GM19043 (cell line): Measurements from ENCODE around the gene MYZAP.
A peak's percentile ranks its signal among the peaks of the same experiment; 100 is the strongest.
"Not testable (repeated sequence)": the region's sequence is repeated elsewhere in the genome, so short reads cannot be mapped to it uniquely, and the experiment has no call there.

ENCODE experiments used
- ATAC-seq: cut with Tn5 transposase; IDR thresholded peaks from one replicate; pipeline ENCODE4 v1.9.1; 2021; ENCODE audit warnings: low read depth; ENCODE audit not compliant: unreplicated experiment

Gene MYZAP

DNA sequence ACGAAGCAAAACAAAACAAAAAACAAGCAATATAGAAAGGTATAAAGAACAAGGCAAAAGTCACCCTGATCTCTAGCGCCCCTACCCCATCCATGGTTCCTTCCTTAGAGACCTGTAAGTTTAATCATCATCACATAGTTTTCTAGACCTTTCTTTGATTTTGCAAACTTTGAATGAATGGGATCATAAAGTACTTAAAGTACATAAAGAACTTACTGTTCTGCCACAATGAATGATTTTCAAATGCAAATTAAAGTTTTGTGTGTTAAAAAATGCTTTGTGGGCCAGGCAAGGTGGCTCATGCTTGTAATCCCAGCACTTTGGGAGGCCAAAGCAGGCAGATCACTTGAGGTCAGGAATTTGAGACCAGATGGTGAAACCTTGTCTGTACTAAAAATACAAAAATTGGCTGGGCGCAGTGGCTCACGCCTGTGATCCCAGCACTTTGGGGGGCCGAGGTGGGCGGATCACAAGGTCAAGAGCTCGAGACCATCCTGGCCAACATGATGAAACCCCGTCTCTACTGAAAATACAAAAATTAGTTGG, 24.3 kb downstream of the MYZAP start:
- not testable (repeated sequence) for ATAC-seq

DNA sequence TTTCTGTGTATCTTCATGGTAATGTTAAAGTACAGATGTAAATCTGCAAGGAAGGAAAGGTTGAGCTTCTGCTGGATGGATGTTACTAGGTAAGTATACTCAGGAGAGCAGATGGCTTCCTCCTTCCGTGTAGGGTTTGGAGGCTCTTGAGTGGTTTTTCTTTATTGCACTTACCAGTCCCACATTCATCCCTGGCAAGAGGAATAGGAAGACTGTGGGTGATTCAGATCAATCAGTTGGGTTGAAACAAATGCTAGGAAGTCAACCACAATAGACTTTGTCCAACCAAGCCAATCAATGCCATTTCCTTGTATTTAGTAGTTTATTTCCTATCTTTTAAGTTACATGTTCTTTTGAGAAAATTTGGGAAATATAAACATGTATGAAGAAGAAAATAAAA, 26.6 kb downstream of the MYZAP start:
- no peak for ATAC-seq

- ATAC-seq: no peak
These were observed 28.0 kb downstream of the MYZAP start for GRCh38 chr15:57619746-57620145.

- ATAC-seq: no peak
These were observed 33.0 kb downstream of the MYZAP start for GRCh38 chr15:57624730-57625129.

DNA sequence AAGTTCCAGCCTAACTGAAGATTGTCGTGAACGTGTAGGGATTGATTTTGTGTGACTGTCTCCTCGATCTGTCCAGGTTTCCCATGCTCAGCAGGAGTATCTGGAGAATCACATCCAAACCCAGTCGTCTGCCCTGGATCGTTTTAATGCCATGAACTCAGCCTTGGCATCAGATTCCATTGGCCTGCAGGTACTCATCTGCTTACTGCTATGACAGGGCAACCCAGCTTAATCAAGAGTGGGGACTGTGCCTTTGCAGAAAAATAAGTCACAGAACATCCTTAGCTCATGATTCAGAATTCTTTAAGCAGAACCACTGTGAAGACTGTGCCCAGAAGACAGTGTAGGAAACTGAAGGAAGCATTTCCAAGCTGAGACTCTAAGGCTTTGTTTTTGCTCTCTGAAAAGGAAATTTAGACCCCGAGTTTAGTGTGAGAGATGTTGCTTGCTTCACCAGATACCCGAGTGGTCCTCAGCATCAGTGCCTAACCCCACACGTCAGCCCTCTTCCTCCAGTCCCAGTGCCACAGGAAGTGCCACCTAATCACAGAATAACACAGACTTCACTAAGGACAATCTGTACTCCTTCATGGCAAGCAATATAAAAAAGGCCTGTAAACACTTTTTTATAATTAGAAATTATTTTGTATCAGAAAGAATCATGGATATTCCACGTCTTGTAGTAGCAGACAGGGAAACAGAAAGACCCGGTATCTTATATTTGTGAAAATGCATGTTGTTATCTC, 34.2 kb downstream of the MYZAP start:
- ATAC-seq: no peak

DNA sequence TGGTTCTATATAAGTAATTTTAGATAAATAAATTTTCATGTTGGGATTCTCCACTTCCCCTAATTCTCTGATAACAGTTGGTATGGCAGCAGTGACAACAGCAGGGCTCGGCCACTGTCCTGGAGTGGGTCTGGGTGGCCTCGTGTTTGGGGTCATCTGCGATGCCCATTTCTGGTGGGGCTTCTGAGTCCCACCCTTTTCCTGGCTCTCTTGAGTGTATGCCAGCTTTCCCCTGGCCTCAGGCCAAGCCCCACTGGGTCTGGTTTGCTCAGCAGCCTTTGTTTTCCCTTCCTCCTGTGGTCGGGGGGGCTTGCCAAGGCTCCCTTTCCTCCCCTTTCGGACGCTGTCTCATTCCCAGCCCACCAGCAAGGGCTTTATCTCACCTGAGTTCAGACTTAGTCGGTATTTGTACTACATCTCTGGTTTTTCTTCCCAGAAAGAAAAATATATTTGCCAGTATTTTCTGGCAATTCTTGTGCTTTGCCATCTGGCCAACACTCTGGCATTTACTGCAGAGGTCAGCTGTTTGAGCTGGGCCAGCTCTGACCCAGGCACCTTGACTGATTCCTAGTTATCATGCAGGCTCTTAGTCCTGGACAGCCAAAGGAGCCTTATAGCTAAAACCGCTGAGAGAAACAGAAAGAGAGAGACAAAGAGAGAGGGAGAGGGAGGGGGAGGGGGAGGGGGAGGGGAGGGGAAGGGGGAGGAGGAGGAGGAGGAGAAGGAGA, 35.2 kb downstream of the MYZAP start:
- ATAC-seq: no peak

DNA sequence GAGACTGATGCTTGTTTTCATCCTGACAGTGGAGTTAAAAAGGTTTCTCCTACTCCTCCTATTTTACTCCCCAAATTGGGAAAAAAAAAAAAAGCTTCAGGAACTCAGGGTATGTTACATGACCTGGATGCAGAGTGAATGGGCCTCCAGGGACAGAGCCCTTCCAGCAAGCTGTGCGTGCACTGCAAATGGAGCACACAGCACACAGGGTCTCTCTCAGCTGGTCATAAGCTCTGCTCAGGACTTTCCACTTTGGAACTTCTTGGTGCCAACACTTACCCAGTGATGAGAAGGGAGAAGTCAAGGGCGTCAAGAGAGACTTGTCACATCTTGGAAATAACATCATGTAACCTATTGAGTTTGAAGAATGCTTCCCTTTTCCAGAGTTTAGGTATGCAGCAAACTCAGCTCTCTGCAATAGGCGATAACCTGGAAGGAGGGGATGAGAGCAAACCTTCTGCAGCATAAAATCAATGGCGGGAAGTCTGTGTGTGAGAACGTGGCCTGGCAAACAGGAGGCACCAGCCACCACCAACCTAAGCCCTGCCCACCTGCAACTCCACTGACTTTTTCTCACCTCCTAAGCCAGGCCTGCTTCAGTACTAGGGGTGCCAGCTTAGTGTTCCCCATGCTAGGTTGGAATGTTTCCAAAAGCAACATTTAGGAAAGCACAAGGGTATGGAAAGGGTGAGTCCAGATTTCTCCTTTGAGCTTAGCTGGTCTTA, 39.8 kb downstream of the MYZAP start:
- ATAC-seq: no peak

DNA sequence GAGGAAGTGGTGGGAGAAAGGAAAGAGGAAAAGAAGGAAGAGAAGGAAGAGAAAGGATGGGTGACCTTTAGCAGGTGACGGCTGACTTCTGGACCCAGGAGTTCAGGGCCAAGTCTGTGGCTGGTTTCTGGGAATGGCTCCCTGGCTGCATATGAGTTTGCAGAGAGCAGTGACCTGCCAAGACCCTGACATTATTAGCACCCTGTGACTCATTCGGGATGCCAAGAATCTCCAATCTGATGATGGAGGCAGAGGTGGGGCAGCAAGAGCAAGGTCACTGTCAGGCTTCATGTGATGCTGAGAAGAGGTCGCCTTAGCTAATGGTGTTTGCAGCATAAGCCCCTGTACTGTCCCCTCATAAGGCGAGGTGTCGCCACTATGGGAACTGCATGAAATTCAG, 42.6 kb downstream of the MYZAP start:
- no peak for ATAC-seq

- ATAC-seq: no peak
These were observed 43.7 kb downstream of the MYZAP start for GRCh38 chr15:57635300-57635909.

- no peak for ATAC-seq
These were observed 46.1 kb downstream of the MYZAP start for GRCh38 chr15:57637846-57638245.

DNA sequence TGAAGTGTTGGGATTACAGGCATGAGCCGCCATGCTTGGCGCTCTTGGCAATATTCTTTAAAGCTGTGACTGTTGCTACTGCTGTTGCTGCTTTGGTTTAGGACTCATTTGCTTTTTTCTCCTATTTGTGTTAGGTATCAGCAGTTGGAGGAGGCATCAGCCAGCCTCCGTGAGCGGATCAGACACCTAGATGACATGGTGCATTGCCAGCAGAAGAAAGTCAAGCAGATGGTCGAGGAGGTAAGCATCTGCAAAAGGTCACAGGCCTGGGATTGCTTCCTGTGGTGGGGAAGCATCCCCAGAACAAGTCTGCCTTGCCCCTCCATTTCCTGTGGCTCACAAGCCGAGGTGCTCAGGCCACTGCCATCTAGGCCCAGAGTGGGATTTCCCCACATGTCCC, 47.6 kb downstream of the MYZAP start:
- ATAC-seq: no peak

DNA sequence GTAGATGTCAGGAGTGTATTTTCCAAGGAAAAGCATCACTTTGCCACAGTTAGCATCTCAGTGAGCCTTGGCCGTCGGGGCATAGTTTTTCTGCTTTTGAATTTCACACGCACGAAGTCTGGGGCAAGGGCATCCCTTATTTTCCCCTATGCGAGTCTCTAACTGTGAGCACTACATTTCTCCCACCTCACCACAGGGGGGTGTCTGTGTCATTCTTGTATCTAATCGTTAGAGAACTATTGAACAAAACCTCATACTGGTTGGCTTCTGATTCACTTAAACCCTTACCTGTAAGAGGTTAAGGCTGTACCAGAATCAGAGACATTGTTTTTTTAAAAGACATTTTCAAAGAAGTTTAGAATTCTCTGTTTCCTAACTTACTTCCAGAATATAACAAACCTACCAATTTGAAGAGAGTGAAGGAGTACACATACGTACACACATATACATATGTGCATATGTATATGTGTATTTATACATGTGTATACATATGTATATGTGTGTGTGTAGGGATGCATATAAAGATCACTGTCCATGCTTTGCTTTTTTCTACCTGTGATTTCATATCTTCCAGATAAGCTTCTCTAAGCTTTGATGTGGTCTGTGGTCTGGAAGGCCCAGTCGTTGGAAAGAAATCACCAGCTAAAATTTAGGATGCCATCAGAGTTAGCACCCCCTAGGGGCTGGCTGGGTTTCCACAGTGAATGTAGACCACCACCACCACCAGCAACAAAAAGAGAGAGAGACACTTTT, 49.4 kb downstream of the MYZAP start:
- ATAC-seq: no peak

GRCh38 chr15:57643826-57644225, 52.1 kb downstream of the MYZAP start:
- ATAC-seq: no peak

- no peak for ATAC-seq
These were observed 54.4 kb downstream of the MYZAP start for GRCh38 chr15:57646087-57646486.

DNA sequence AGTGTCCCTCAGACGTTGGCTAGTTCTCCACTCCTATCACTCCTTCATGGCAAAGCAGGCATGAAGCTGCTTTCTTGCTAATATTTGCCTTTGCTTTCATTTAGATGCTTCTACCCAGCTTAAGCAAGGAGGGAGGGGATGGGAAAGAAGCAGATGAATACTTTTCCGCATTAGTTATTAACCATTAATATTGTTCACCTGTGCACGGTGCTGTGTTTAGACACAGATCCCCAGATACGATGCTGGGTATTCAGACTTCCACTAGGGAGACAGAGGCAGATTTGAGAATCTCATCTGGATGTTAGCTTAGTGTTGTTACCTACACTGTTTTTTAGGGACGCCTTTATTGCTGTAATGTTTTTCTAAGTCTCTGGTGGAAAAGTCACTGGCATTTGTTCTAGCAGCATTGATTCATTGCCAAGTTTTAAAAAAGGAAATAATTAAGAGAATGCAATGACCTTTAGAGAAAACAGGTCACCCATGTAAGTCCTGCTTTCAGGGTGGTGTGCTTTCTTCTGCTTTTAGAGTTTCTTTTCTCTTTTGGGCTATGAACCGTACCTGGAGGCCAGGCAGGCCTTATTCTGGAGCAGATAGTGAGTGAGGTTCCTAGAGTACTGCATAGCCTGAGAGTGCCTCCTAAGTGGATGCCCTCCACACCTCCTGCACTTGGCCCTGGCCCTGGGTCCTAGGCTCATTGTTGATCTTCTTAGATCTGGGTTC, 55.5 kb downstream of the MYZAP start:
- ATAC-seq: peak; percentile 66

GRCh38 chr15:57647791-57648130, 56.1 kb downstream of the MYZAP start:
- ATAC-seq: peak; percentile 47

DNA sequence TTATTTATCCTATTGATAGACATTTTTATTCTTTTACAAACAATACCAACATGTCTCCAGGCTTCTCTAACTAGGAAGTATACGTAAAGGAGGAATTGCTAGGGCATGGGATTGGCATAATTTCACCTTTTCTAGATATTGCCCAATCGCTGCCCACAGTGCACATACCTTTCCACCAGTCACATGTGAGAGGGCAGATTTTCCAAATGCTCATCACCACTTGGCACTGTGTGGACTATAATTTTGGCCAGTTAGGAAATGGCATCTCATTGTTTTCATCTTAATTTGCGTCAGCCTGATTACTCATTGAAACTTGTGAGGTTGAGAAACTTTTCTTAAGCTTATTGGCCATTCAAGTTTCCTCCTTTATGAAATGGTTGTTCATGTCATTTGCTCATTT, 57.4 kb downstream of the MYZAP start:
- ATAC-seq: no peak

DNA sequence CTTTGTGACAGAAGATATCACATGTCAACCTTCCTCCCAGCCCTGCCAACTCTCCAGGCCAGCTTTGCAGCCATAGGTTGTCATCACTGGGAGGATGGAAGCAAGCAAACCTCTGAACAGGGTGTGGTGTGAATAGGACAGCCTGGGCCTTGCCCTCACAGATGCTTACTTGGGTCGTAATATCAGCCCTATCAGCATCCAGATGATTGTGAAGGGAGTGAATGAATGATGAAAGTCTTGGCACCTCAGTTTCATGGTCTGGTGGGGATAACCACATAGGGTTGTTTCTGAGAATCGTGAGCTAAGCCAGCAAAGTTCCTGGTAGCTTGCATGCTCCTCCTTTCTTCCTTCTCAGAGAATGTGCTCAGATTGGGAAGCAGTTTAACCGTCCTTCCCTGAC, 59.7 kb downstream of the MYZAP start:
- ATAC-seq: no peak

DNA sequence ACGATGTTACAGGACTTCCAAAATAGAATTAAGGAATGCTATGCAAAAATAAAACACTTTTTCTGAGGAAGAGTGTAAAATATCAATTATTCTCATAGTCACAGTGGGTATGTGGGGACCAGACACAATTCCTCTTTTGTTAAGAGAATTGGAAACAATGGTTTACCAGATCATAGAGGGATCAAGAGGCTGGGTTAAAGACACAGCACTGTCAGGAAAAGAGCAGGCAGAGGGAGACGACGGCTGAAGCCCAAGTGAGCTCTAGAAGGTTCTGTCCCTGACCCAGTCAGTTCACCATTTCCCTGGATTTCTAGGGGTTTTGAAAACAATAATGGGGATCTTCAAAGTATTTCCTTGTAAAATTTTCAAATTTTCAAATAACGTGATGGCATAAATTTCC, 60.8 kb downstream of the MYZAP start:
- no peak for ATAC-seq
